Neural cell (in vitro differentiated cells): ENCODE measurements around the gene GZMM. TPM values are rescaled to one million over a fixed set of nuclear protein-coding genes. Genes with fewer than 3 reads are reported as not detected.

Experiments used
- H2AFZ ChIP-seq: fragments of 200-600, 300-800 bp; sonication (generic), shearing (Covaris generic); 2 replicates; pipeline ENCODE4 v1.6.0; 2014; ENCODE audit warnings: low read depth, mild to moderate bottlenecking, antibody characterized with exemption, low read length, moderate library complexity
- H3F3A ChIP-seq: fragments of 200-600 bp; shearing (Covaris generic); 2 replicates; pipeline ENCODE4 v1.6.1; 2016; ENCODE audit warnings: mild to moderate bottlenecking, moderate library complexity, mixed read lengths, antibody characterized with exemption, low read length; ENCODE audit not compliant: insufficient read depth, poor library complexity, severe bottlenecking
- H3K27ac ChIP-seq: fragments of 200-600, 300-800 bp; sonication (generic), shearing (Covaris generic); 2 replicates; pipeline ENCODE4 v1.5.1; 2014; ENCODE audit warnings: mild to moderate bottlenecking, low read length, moderate library complexity
- H3K27me3 ChIP-seq: fragments of 300-800, 200-600 bp; sonication (generic), shearing (Covaris generic); 2 replicates; pipeline ENCODE4 v1.6.0; 2014; ENCODE audit warnings: mild to moderate bottlenecking, low read depth, low read length, moderate library complexity; ENCODE audit not compliant: insufficient read depth
- H3K36me3 ChIP-seq: fragments of 300-800, 200-600 bp; sonication (generic), shearing (Covaris generic); 2 replicates; pipeline ENCODE4 v1.5.1; 2014; ENCODE audit warnings: mild to moderate bottlenecking, antibody characterized with exemption, low read length, moderate library complexity; ENCODE audit not compliant: insufficient read depth
- H3K4me2 ChIP-seq: fragments of 300-800, 200-600 bp; sonication (generic), shearing (Covaris generic); 2 replicates; pipeline ENCODE4 v1.6.0; 2014; ENCODE audit warnings: mild to moderate bottlenecking, low read length
- H3K4me3 ChIP-seq: fragments of 300-800, 200-600 bp; sonication (generic), shearing (Covaris generic); 2 replicates; pipeline ENCODE4 v1.5.1; 2014; ENCODE audit warnings: mild to moderate bottlenecking, low read length, moderate library complexity
- H3K79me2 ChIP-seq: fragments of 200-600 bp; shearing (Covaris generic); replicated peaks from 2 replicates; pipeline ENCODE4 v1.6.0; 2014; ENCODE audit warnings: mild to moderate bottlenecking, low read length, moderate library complexity; ENCODE audit not compliant: insufficient read depth
- H3K9ac ChIP-seq: fragments of 300-800, 200-600 bp; sonication (generic), shearing (Covaris generic); 2 replicates; pipeline ENCODE4 v1.6.1; 2016; ENCODE audit warnings: mild to moderate bottlenecking, low read length, mixed read lengths
- H3K9me2 ChIP-seq: fragments of 200-600 bp; shearing (Covaris generic); 2 replicates; pipeline ENCODE4 v1.6.1; 2016; ENCODE audit warnings: mild to moderate bottlenecking, low read length, mixed read lengths; ENCODE audit not compliant: insufficient read depth
- H3K9me3 ChIP-seq: fragments of 200-600, 300-800 bp; sonication (generic), shearing (Covaris generic); 2 replicates; pipeline ENCODE4 v1.6.1; 2016; ENCODE audit warnings: mild to moderate bottlenecking, mixed run types, low read length, moderate library complexity, mixed read lengths
- H4K20me1 ChIP-seq: fragments of 200-600 bp; shearing (Covaris generic); 2 replicates; pipeline ENCODE4 v1.6.1; 2016; ENCODE audit warnings: mild to moderate bottlenecking, mixed run types; ENCODE audit not compliant: insufficient read depth
- EP300 ChIP-seq: fragments of 450-650 bp; conservative IDR thresholded peaks from 2 replicates; pipeline ENCODE4 v1.6.1; 2014; ENCODE audit warnings: antibody characterized with exemption, mild to moderate bottlenecking, moderate library complexity; ENCODE audit not compliant: poor library complexity, severe bottlenecking
- EZH2 ChIP-seq: fragments of 200-600, 300-800 bp; shearing (Covaris generic), sonication (generic); IDR thresholded peaks from 2 replicates; pipeline ENCODE4 v1.6.1; 2014; ENCODE audit warnings: antibody characterized with exemption, low read length, borderline replicate concordance, mild to moderate bottlenecking; ENCODE audit not compliant: insufficient read depth, poor library complexity, severe bottlenecking
- MXI1 ChIP-seq: fragments of 450-650 bp; conservative IDR thresholded peaks from 2 replicates; pipeline ENCODE4 v1.6.1; 2014; ENCODE audit warnings: antibody characterized with exemption, mild to moderate bottlenecking; ENCODE audit not compliant: poor library complexity, severe bottlenecking
- POLR2AphosphoS5 ChIP-seq: IDR thresholded peaks from 2 replicates; pipeline ENCODE4 v1.6.1; 2012
- RAD21 ChIP-seq: fragments of 450-650 bp; conservative IDR thresholded peaks from 2 replicates; pipeline ENCODE4 v1.6.1; 2014; ENCODE audit warnings: antibody characterized with exemption, mild to moderate bottlenecking, moderate library complexity
- SMC3 ChIP-seq: fragments of 450-650 bp; conservative IDR thresholded peaks from 2 replicates; pipeline ENCODE4 v1.6.1; 2014; ENCODE audit warnings: antibody characterized with exemption, mild to moderate bottlenecking, moderate library complexity; ENCODE audit not compliant: poor library complexity
- TAF1 ChIP-seq: IDR thresholded peaks from 2 replicates; pipeline ENCODE4 v1.6.1; 2012; ENCODE audit warnings: low read depth
- polyA plus RNA-seq: library from polyadenylated mRNA; depleted of rRNA; stranded (reverse); fragments of >200 nt; gene quantifications from 2 replicates; pipeline ENCODE4 v1.2.3, GENCODE V29; 2014
- TF ChIP-seq, protein P1 (sequence below): fragments of 450-650 bp; IDR thresholded peaks from 2 replicates; pipeline ENCODE4 v1.5.1; 2014; ENCODE audit warnings: antibody characterized with exemption, mild to moderate bottlenecking, moderate library complexity; ENCODE audit not compliant: poor library complexity, severe bottlenecking
- TF ChIP-seq, protein P2 (sequence below): IDR thresholded peaks from 2 replicates; pipeline ENCODE4 v1.6.1; 2012; ENCODE audit warnings: borderline replicate concordance

GZMM gene
- polyA plus RNA-seq, 1 donor from 2014 or later: 0.38 TPM

DNA sequence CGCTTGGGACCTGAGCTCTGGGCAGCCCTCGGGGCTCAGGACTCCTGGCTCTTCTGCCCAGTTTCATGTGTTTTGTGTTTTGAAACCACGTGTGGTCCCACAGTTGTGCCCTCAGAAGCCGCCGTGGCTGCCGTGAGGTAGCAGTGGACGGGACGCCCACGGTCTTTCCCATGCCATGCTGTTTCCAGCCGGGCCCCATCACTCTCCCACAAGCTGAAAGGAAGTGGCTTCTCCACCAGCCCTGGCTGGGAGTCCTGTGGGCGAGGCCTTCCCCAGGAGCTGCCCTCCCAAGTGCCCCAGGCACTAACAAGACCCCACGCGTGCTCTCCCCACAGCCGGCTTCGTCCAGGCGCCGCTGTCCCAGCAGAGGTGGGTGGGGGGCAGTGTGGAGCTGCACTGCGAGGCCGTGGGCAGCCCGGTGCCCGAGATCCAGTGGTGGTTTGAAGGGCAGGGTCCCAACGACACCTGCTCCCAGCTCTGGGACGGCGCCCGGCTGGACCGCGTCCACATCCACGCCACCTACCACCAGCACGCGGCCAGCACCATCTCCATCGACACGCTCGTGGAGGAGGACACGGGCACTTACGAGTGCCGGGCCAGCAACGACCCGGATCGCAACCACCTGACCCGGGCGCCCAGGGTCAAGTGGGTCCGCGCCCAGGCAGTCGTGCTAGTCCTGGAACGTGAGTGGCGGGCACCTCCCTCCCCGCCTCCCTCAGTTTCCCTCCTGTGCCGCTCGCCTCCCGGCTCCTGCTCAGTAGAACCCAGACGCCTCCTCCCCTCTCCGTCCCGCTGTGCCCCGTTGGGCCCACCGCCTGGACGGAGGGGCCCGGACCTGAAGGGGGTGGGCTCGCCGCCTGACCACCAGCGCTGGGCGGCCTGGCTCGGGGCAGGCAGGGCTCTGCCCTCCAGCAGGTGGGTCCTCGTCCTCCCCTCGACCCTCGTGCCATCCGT is 33.9 kb downstream of the GZMM start:
- TF ChIP-seq EZH2 (no peak), POLR2AphosphoS5 (no peak), EP300 (no peak), SMC3 (no peak), TAF1 (no peak), MXI1 (no peak), RAD21 (no peak)
- TF ChIP-seq, protein P1, sequence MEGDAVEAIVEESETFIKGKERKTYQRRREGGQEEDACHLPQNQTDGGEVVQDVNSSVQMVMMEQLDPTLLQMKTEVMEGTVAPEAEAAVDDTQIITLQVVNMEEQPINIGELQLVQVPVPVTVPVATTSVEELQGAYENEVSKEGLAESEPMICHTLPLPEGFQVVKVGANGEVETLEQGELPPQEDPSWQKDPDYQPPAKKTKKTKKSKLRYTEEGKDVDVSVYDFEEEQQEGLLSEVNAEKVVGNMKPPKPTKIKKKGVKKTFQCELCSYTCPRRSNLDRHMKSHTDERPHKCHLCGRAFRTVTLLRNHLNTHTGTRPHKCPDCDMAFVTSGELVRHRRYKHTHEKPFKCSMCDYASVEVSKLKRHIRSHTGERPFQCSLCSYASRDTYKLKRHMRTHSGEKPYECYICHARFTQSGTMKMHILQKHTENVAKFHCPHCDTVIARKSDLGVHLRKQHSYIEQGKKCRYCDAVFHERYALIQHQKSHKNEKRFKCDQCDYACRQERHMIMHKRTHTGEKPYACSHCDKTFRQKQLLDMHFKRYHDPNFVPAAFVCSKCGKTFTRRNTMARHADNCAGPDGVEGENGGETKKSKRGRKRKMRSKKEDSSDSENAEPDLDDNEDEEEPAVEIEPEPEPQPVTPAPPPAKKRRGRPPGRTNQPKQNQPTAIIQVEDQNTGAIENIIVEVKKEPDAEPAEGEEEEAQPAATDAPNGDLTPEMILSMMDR: no peak
- TF ChIP-seq, protein P2, sequence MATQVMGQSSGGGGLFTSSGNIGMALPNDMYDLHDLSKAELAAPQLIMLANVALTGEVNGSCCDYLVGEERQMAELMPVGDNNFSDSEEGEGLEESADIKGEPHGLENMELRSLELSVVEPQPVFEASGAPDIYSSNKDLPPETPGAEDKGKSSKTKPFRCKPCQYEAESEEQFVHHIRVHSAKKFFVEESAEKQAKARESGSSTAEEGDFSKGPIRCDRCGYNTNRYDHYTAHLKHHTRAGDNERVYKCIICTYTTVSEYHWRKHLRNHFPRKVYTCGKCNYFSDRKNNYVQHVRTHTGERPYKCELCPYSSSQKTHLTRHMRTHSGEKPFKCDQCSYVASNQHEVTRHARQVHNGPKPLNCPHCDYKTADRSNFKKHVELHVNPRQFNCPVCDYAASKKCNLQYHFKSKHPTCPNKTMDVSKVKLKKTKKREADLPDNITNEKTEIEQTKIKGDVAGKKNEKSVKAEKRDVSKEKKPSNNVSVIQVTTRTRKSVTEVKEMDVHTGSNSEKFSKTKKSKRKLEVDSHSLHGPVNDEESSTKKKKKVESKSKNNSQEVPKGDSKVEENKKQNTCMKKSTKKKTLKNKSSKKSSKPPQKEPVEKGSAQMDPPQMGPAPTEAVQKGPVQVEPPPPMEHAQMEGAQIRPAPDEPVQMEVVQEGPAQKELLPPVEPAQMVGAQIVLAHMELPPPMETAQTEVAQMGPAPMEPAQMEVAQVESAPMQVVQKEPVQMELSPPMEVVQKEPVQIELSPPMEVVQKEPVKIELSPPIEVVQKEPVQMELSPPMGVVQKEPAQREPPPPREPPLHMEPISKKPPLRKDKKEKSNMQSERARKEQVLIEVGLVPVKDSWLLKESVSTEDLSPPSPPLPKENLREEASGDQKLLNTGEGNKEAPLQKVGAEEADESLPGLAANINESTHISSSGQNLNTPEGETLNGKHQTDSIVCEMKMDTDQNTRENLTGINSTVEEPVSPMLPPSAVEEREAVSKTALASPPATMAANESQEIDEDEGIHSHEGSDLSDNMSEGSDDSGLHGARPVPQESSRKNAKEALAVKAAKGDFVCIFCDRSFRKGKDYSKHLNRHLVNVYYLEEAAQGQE: no peak
- no peaks in the 10 kb centered on the region for H3K9me3 ChIP-seq
- H4K20me1 ChIP-seq: peaks cover 4% of the 10 kb centered on the region
- no peaks in the 10 kb centered on the region for H3F3A ChIP-seq
- H3K79me2 ChIP-seq: peaks cover 49% of the 10 kb centered on the region
- peaks cover 6% of the 10 kb centered on the region for H3K36me3 ChIP-seq
- no peaks in the 10 kb centered on the region for H3K27me3 ChIP-seq
- no peaks in the 10 kb centered on the region for H3K9me2 ChIP-seq
- H3K27ac ChIP-seq: no peak overlapping the region
- H3K4me3 ChIP-seq: no peak overlapping the region
- no peak overlapping the region for H3K4me2 ChIP-seq
- no peak overlapping the region for H2AFZ ChIP-seq
- H3K9ac ChIP-seq: no peak overlapping the region

DNA sequence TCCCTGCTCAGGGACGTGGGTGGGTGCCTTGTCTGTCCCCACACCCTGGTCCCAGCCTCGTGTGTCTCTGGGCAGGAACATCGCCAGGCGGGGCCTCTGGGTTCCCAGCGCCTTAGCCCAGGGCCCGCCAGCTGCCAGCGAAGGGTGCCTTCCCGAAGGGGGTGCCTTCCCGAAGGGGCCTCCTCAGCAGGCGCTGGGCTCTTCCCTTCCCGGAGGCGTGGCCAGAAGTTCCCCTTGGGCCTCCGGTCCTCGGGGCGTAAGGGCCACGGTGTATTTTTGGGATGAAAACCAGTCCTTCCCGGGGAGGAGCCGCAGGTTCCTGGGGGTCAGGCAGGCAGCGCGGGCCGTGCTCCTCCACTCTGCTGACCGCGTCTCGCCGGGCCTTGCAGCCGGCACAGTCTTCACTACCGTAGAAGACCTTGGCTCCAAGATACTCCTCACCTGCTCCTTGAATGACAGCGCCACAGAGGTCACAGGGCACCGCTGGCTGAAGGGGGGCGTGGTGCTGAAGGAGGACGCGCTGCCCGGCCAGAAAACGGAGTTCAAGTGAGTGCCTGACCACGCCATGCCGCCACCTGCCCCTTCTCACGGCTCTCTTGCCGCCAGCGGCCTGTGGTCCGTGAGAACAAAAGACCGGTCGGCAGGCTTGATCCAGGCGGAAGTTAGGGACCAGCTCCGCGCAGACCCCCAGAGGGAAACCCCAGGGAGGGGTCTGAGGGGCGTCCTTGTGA is 35.4 kb downstream of the GZMM start:
- Histone ChIP-seq H3K27me3 (no peaks in the 10 kb centered on the region), H4K20me1 (peaks cover 4% of the 10 kb centered on the region), H3K9ac (no peak overlapping the region), H3K27ac (no peak overlapping the region), H3F3A (no peaks in the 10 kb centered on the region), H2AFZ (no peak overlapping the region), H3K36me3 (peaks cover 6% of the 10 kb centered on the region), H3K79me2 (peaks cover 33% of the 10 kb centered on the region), H3K9me3 (no peaks in the 10 kb centered on the region), H3K9me2 (no peaks in the 10 kb centered on the region), H3K4me3 (no peak overlapping the region), H3K4me2 (no peak overlapping the region)
- TF ChIP-seq MXI1 (no peak), POLR2AphosphoS5 (no peak), RAD21 (no peak), EZH2 (no peak), TAF1 (no peak), EP300 (no peak), SMC3 (no peak)
- TF ChIP-seq, protein P1: no peak
- TF ChIP-seq, protein P2: no peak
